GM19372 (cell line): ENCODE results near the gene TSPYL6.

ENCODE experiments used
- ATAC-seq: cut with Tn5 transposase; IDR thresholded peaks from one replicate; pipeline ENCODE4 v1.9.1; 2021; ENCODE audit warnings: mild to moderate bottlenecking, low read depth, moderate library complexity; ENCODE audit not compliant: unreplicated experiment

The TSPYL6 gene

DNA sequence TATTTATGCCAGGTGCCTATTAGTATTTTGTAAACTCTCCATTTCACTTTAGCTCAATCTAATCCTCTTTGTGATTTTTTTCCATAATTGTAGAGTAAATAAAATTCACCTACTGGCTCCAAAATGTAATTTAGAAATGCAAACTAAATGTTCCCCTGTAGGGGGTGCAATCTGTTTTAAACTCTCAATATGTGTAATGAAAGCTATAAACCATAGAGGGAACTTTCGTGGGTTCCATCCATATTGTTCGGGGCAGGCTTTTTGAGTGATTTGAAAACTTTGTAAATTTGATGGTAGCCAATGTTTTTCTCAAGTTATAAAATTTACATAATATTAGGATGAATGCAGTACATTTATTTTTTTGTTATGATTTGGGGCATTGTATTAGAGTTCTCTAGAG is 49.4 kb downstream of the TSPYL6 start:
- ATAC-seq = no peak

DNA sequence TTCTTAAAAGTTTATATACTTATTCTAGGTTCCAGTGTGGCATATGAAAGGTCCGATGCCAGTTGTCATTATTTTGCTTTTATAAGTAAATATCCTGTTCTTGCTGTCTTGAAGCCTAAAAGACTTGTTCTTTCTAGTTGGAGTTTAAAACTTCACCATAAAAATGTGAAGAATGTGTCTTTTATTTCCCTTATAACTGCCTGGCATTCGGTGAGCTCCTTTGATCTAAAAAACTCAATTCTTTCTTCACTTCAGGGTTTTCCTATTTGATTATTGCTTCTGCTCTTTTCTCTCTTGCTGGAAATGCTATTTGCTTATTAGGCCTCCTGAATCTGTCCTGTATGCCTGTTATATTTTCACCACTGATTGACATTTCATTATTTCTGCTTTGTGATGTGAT is 51.6 kb downstream of the TSPYL6 start:
- ATAC-seq = no peak
